CD14-positive monocyte (primary cell): Measurements from ENCODE around the gene OAS2. TPM values are rescaled to one million over a fixed set of nuclear protein-coding genes. Genes with fewer than 3 reads are reported as not detected.

Experiments used
- DNase-seq, 3 donors: peaks; one replicate each; pipeline ENCODE4 v3.0.0-alpha.2; 2011 to 2022
- H2AFZ ChIP-seq: 2 replicates; pipeline ENCODE4 v1.6.0; 2012; ENCODE audit warnings: mild to moderate bottlenecking, low read depth, low read length, inconsistent platforms; ENCODE audit not compliant: insufficient read depth, poor library complexity, severe bottlenecking
- H3K27ac ChIP-seq, 2 donors: 1 replicate in 1 of 2; 2 replicates in 1 of 2; pipeline ENCODE4 v1.5.1; 2012 to 2013; ENCODE audit warnings: low read length in 2 of 2, control low read depth in 1 of 2, inconsistent platforms in 1 of 2, low read depth in 1 of 2, mild to moderate bottlenecking in 1 of 2
- H3K27me3 ChIP-seq, 2 donors: one replicate each; pipeline versions ENCODE4 v1.6.0 to v1.6.1; 2011 to 2013; ENCODE audit warnings: low read length in 2 of 2; ENCODE audit not compliant: control insufficient read depth in 2 of 2, insufficient read depth in 2 of 2
- H3K36me3 ChIP-seq, 2 donors: replicated peaks in 1 of 2; 1 replicate in 1 of 2; 2 replicates in 1 of 2; pipeline versions ENCODE4 v1.5.1 to v1.6.1; 2012 to 2013; ENCODE audit warnings: low read length in 2 of 2, control low read depth in 1 of 2, inconsistent platforms in 1 of 2, mild to moderate bottlenecking in 1 of 2; ENCODE audit not compliant: insufficient read depth in 2 of 2, control insufficient read depth in 1 of 2
- H3K4me1 ChIP-seq, 2 donors: 1 replicate in 1 of 2; 2 replicates in 1 of 2; pipeline versions ENCODE4 v1.5.1 to v1.6.1; 2012 to 2013; ENCODE audit warnings: low read length in 2 of 2, control low read depth in 1 of 2, inconsistent platforms in 1 of 2, mild to moderate bottlenecking in 1 of 2, moderate library complexity in 1 of 2; ENCODE audit not compliant: insufficient read depth in 2 of 2, control insufficient read depth in 1 of 2
- H3K4me2 ChIP-seq: replicated peaks from 2 replicates; pipeline ENCODE3; 2012; ENCODE audit warnings: low read length, moderate library complexity, mild to moderate bottlenecking; ENCODE audit not compliant: poor library complexity, severe bottlenecking; ENCODE audit errors: extremely low read depth
- H3K4me3 ChIP-seq, 3 experiments: fragments of 200-600 bp in 1 of 3; sonication (generic) in 1 of 3; replicated peaks in 1 of 3; 1 replicate in 2 of 3; 2 replicates in 1 of 3; pipeline ENCODE4 v1.5.1; 2011 to 2013; ENCODE audit warnings: low read length in 3 of 3, mild to moderate bottlenecking in 3 of 3, control low read depth in 2 of 3, low read depth in 2 of 3, inconsistent platforms in 1 of 3, moderate library complexity in 1 of 3
- H3K79me2 ChIP-seq: 2 replicates; pipeline ENCODE4 v1.6.0; 2012; ENCODE audit warnings: mild to moderate bottlenecking, control low read depth, inconsistent platforms, low read length, moderate library complexity; ENCODE audit not compliant: insufficient read depth
- H3K9ac ChIP-seq: 2 replicates; pipeline ENCODE4 v1.6.0; 2017; ENCODE audit warnings: low read length, mild to moderate bottlenecking; ENCODE audit not compliant: insufficient read depth, poor library complexity, severe bottlenecking
- H3K9me3 ChIP-seq, 2 donors: replicated peaks in 1 of 2; 1 replicate in 1 of 2; 2 replicates in 1 of 2; pipeline versions ENCODE4 v1.5.1 to v1.6.1; 2012 to 2013; ENCODE audit warnings: low read length in 2 of 2, control low read depth in 1 of 2; ENCODE audit not compliant: control insufficient read depth in 1 of 2, insufficient read depth in 1 of 2
- H4K20me1 ChIP-seq: 2 replicates; pipeline ENCODE4 v1.6.0; 2012; ENCODE audit warnings: mild to moderate bottlenecking, low read length, control low read depth, moderate library complexity; ENCODE audit not compliant: insufficient read depth
- H3K27ac Mint-ChIP-seq, 7 donors: one replicate each; pipeline ENCODE4 v1.8.0; 2020; ENCODE audit warnings: mild to moderate bottlenecking in 7 of 7, mixed read lengths in 7 of 7, moderate library complexity in 6 of 7, inconsistent platforms in 2 of 7
- H3K27me3 Mint-ChIP-seq, 3 donors: one replicate each; pipeline ENCODE4 v1.8.0; 2021 to 2022; ENCODE audit warnings: low read depth in 3 of 3, mild to moderate bottlenecking in 3 of 3, mixed read lengths in 3 of 3, moderate library complexity in 3 of 3, inconsistent platforms in 1 of 3
- H3K36me3 Mint-ChIP-seq, 2 donors: one replicate each; pipeline ENCODE4 v1.8.0; 2020; ENCODE audit warnings: mixed read lengths in 2 of 2, inconsistent platforms in 1 of 2, mild to moderate bottlenecking in 1 of 2
- H3K4me1 Mint-ChIP-seq: one replicate; pipeline ENCODE4 v1.8.0; 2020; ENCODE audit warnings: mild to moderate bottlenecking, mixed read lengths
- H3K4me3 Mint-ChIP-seq, 2 donors: one replicate each; pipeline ENCODE4 v1.8.0; 2020; ENCODE audit warnings: mild to moderate bottlenecking in 2 of 2, mixed read lengths in 2 of 2, moderate library complexity in 1 of 2
- H3K9me3 Mint-ChIP-seq, 7 donors: one replicate each; pipeline ENCODE4 v1.8.0; 2020 to 2022; ENCODE audit warnings: mixed read lengths in 7 of 7, mild to moderate bottlenecking in 6 of 7, moderate library complexity in 6 of 7, inconsistent platforms in 2 of 7
- WGBS: methylation state at CpG from one replicate; pipeline ENCODE4 v1.1.5; 2013; ENCODE audit warnings: missing lambda C conversion rate; ENCODE audit not compliant: insufficient coverage; 5-methylcytosine and 5-hydroxymethylcytosine counted together
- intact Hi-C, 2 donors: fragments of 100-400 bp; cut with micrococcal nuclease; formaldehyde crosslinking; loops; one replicate each; pipeline versions ENCODE4 v1.15.0 to v1.15.1; 2023
- polyA plus RNA-seq, 3 donors: library from polyadenylated mRNA; depleted of rRNA in 1 of 3; unstranded in 2 of 3; stranded (reverse) in 1 of 3; fragments of 300-500 nt in 2 of 3; fragments of >200 nt in 1 of 3; fragmentation: Illumina TruSeq in 2 of 3; gene quantifications; 1 replicate in 2 of 3; 2 replicates in 1 of 3; pipeline ENCODE4 v1.2.3, GENCODE V29; 2012 to 2021
- TF ChIP-seq, protein P1 (sequence below): fragments of 200-600 bp; IDR thresholded peaks from one replicate; pipeline ENCODE4 v1.8.0; 2022; ENCODE audit warnings: antibody characterized with exemption, mild to moderate bottlenecking

OAS2 gene
- polyA plus RNA-seq, 3 donors: 27.7 to 55.9 (median 40.1) TPM

DNA sequence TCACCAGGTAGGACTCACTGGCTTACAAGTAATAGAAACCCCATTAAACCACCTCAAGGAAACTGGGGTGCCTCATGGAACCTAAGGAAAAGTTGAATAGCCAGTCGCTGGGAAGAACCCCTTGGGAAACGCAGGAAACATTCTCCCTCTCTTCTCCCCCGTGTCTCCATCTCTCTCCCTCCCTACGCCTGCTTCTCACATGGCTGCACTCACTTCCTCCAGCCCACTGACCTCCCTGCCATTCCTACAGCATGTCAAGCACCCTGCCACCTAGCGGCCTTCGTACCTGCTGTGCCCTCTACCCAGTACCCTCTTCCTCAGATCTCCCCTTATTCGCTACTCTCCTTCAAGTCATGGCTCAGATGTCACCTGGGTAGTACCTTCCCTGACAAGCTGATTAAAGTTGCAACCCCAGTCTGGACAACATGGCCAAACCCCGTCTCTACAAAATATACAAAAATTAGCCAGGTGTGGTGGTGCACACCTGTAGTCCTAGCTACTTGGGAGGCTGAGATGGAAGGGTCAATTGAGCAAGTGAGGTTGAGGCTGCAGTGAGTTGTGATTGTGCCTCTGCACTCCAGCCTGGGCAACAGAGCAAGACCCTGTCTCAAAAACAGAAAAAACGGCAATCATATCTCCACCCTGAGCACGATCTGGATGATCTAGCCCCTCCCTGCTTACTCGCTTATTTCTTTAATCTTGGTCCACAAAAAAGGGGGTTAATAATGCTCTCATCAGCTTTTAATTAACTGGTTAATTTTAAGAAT, 71.8 kb downstream of the OAS2 start:
- Histone ChIP-seq H3K36me3 (no peaks in the 10 kb centered on the region), H3K79me2 (no peaks in the 10 kb centered on the region), H3K27me3 (peaks cover 11 to 12% of the 10 kb centered on the region in 2 donors), H2AFZ (no peak overlapping the region), H3K4me2 (no peak overlapping the region), H3K27ac (no peak overlapping the region), H3K4me1 (no peaks in the 10 kb centered on the region), H3K9ac (no peak overlapping the region), H4K20me1 (no peaks in the 10 kb centered on the region), H3K4me3 (no peak overlapping the region), H3K9me3 (no peaks in the 10 kb centered on the region)
- H3K27me3 Mint-ChIP-seq: peaks cover 9 to 42% (median 28%) of the 10 kb centered on the region in 3 donors
- intact Hi-C loops: loop anchor here (2.0 to 5.0 kb wide), 3 partner anchors 102 to 125 kb away; no protein-coding TSS in a partner anchor
- H3K27ac Mint-ChIP-seq: no peak overlapping the region
- WGBS: 53% methylated on average over 7 of the region's 11 CpGs
- TF ChIP-seq, protein P1, sequence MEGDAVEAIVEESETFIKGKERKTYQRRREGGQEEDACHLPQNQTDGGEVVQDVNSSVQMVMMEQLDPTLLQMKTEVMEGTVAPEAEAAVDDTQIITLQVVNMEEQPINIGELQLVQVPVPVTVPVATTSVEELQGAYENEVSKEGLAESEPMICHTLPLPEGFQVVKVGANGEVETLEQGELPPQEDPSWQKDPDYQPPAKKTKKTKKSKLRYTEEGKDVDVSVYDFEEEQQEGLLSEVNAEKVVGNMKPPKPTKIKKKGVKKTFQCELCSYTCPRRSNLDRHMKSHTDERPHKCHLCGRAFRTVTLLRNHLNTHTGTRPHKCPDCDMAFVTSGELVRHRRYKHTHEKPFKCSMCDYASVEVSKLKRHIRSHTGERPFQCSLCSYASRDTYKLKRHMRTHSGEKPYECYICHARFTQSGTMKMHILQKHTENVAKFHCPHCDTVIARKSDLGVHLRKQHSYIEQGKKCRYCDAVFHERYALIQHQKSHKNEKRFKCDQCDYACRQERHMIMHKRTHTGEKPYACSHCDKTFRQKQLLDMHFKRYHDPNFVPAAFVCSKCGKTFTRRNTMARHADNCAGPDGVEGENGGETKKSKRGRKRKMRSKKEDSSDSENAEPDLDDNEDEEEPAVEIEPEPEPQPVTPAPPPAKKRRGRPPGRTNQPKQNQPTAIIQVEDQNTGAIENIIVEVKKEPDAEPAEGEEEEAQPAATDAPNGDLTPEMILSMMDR: no peak
- H3K9me3 Mint-ChIP-seq: peaks cover 0 to 2% (median 0%) of the 10 kb centered on the region in 7 donors
- DNase-seq: no peak
- H3K36me3 Mint-ChIP-seq: no peaks in the 10 kb centered on the region
- H3K4me1 Mint-ChIP-seq: peaks cover 7% of the 10 kb centered on the region
- H3K4me3 Mint-ChIP-seq: peak overlapping the region in 1 of 2 donors; percentile 12

DNA sequence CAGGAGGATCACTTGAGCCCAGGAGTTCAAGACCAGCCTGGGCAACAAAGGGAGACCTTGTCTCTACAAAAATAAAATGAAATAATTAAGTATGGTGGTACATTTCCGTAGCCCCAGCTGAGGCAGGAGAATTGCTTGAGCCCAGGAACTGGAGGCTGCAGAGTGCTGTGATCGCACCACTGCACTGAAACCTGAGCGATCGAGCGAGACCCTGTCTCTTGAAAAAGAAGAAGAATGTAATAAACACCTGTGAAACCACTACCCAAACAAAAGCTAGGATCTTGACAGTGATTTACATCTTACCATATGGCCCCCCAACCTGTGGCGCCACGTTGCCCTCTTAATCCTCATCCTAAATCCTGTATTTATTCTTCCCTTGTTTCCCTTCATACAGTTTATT, 72.5 kb downstream of the OAS2 start:
- Mint-ChIP-seq H3K4me3 (no peak overlapping the region), H3K27me3 (peaks cover 15 to 44% (median 31%) of the 10 kb centered on the region in 3 donors), H3K4me1 (peaks cover 7% of the 10 kb centered on the region), H3K9me3 (peaks cover 0 to 2% (median 0%) of the 10 kb centered on the region in 7 donors), H3K36me3 (no peaks in the 10 kb centered on the region), H3K27ac (no peak overlapping the region)
- no peaks in the 10 kb centered on the region for H4K20me1 ChIP-seq
- no peaks in the 10 kb centered on the region for H3K79me2 ChIP-seq
- intact Hi-C loops: no loop called here
- no peak overlapping the region for H3K4me3 ChIP-seq
- H3K4me1 ChIP-seq: no peaks in the 10 kb centered on the region
- peaks cover 18% of the 10 kb centered on the region in 2 donors for H3K27me3 ChIP-seq
- no peak overlapping the region for H3K27ac ChIP-seq
- H3K9me3 ChIP-seq: no peaks in the 10 kb centered on the region
- no peak for DNase-seq
- H3K9ac ChIP-seq: no peak overlapping the region
- H3K36me3 ChIP-seq: no peaks in the 10 kb centered on the region
- no peak overlapping the region for H2AFZ ChIP-seq
- H3K4me2 ChIP-seq: no peak overlapping the region
- 100% methylated on average over 5 of the region's 7 CpGs for WGBS
- TF ChIP-seq, protein P1: no peak
